Activated CD8-positive, alpha-beta memory T cell treated with anti-CD3 and anti-CD28 coated beads for 48 hours (primary cell): Measurements from ENCODE around the gene LRMDA.

Experiments
- DNase-seq, 3 experiments: peaks; one replicate each; pipeline ENCODE4 v3.0.0-alpha.2; 2020; ENCODE audit warnings: low read depth in 2 of 3, low spot score in 2 of 3

Gene LRMDA

GRCh38 chr10:75935650-75936400 lies 504.4 kb downstream of the LRMDA start:
- DNase-seq, result no peak

GRCh38 chr10:75936841-75937240 lies 505.4 kb downstream of the LRMDA start:
- no peak for DNase-seq

- no peak for DNase-seq
Observed at GRCh38 chr10:75937823-75938222, 506.4 kb downstream of the LRMDA start.

DNA sequence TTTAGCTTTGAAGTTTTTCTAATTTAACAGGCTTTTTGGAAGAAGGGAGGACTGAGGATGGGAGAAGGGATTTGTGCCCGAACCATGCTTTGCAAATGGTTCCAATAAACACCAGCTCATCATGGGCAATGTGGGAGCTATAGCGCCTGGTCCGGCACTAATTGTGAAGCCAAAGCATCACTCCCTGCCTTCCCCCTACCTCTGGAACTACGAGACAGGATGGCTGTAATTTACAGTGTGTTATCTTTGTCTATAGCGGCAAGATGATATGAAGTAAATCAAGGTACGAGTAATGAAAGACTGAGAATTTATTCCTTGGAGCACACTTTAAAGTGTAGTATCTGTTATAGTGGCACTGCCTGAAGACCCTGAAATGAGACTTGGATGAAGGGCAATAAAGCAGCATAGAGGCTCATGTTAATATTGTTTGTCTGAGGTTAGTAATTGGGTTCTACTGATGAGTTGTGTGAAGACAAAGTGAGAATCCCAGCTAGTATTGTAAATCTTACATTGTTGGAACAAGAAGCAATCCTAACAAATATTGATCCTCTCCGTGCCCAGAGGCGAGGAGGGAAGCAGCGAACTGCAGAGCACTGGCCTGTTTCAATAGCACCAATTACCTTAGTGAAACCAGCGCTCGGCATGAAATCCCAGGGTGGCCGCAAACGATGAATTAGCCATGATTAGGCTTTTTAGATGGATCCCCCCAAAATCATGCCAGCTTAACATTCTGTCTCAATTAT lies 507.1 kb downstream of the LRMDA start:
- DNase-seq, result no peak

- DNase-seq, result no peak
Observed at GRCh38 chr10:75939541-75939940, 508.1 kb downstream of the LRMDA start.

DNA sequence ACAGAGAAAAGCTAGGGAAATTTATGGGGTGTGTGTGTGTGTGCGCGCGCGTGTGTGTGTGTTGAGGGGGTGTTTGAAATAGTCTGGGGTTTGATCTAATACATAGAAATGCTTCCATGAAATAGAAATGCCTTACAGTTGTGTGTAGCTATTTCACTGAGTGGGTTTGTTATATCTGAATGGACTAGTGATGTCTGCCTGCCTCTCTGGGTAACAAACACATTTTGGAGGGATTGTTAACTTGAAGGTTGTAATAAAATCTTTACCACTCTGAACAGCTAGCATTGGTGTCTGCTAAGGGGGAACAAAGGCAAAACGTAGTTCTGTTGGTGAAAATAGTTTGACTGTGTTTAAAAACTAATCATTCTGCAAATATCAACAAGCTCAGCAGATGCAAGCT lies 509.3 kb downstream of the LRMDA start:
- DNase-seq, result no peak

- no peak for DNase-seq
Observed at GRCh38 chr10:75941223-75941801, 509.9 kb downstream of the LRMDA start.

GRCh38 chr10:75944061-75944460 lies 512.6 kb downstream of the LRMDA start:
- DNase-seq, result no peak

DNA sequence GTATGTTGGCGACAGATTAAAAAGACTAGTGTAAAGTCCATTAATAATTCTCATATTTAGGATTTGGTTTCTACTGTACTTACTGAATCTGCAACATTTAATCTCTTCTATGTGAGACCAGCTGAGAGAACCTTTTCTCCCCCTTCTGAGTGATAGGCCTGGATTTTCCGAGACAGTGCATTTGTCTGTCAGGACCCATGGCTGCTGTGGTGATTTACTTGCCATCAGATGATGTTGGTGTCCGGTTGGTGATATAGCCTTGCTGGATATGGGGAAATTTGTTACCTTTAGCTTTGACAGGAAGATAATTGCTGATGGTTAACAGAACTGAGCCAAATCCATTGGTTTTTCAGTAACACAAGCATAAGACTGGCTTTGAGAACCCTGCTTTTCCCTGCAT lies 517.2 kb downstream of the LRMDA start:
- DNase-seq, result no peak

DNA sequence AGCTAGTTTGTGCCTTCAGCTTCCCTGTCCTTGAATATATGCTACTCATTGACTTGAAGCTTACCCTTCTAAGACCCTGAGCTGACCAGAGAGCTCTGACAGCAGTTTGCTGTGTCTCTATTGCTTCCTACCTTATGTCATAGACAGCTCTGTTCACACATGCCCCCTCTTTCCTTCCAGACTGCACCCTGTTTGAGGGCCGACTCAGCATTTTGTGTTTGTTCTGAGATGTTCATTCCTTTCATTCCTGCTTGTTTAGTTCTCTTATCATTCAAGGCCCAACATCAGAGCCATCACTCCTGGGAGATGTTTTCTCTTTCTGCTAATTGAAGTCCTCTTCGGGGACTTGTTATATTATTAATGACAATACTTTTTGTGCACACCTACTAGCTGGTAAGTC lies 518.9 kb downstream of the LRMDA start:
- DNase-seq, result no peak

- no peak for DNase-seq
Observed at GRCh38 chr10:75950997-75951589, 519.7 kb downstream of the LRMDA start.

DNA sequence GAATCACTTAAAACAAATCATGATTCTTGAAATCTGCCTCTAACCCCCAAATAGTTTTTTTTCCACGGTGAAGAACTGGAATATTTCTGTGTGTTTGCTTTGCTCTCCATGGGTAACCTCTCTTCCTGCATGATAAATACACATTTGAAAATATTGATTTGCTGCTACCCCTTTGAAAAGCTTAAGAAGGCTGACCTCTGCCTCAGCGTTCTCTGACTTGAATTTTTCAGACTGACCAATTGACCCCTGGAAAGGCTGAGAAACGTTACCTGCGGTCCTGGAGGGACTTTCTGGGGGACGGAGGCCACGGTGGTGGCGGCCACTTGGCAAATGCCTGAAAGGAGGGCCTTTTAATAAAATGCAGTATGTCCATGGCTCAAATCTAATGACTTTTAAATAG lies 520.2 kb downstream of the LRMDA start:
- DNase-seq, result no peak

GRCh38 chr10:75952093-75952492 lies 520.7 kb downstream of the LRMDA start:
- DNase-seq, result no peak

- DNase-seq, result no peak
Observed at GRCh38 chr10:75954486-75954885, 523.1 kb downstream of the LRMDA start.

DNA sequence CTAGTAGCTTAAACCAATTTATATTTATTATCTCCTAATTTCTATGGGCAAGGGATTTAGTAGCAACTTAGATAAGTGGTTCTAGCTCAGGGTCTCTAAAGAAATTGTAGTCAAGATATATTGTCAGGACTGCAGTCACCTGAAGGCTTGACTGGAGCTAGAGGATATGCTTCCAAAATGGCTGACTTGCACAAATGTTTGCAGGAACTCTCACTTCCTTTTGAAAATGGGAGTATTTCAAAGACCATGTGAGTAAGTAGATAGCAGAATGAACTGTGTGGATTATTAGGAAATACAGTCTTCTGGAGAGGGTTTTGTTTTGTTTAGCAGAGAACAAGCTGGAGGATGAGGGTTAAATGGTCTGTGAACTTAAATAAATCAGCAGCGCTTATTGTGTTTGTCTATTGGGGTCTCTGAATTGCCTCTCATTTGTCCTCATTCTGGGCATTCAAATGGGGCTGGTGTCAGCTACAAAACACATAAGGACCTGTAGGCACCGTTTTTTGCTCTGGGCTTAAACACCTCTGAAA lies 524.6 kb downstream of the LRMDA start:
- DNase-seq, result no peak

DNA sequence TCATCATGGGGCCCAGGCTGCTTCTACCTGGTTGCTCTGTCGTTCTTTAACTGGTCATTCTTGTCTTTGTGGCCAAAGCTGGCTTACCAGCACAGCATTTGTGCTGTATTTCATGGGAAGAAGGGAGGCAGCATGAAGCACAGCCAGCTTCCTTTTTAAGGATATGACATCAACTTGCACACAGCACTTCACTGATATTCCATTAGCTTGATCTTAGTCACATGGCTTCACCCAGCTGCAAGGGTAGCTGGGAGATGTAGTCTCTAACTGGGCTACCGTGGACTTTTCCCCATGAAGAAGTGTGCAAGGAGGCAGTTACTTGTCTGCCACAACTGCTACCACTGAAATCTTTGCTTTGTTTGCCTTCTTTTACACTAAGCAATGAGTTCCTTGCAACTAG lies 525.2 kb downstream of the LRMDA start:
- DNase-seq, result no peak

GRCh38 chr10:75957314-75958120 lies 526.1 kb downstream of the LRMDA start:
- no peak for DNase-seq

GRCh38 chr10:75959209-75959608 lies 527.8 kb downstream of the LRMDA start:
- DNase-seq, result no peak

- no peak for DNase-seq
Observed at GRCh38 chr10:75959912-75960311, 528.5 kb downstream of the LRMDA start.

DNA sequence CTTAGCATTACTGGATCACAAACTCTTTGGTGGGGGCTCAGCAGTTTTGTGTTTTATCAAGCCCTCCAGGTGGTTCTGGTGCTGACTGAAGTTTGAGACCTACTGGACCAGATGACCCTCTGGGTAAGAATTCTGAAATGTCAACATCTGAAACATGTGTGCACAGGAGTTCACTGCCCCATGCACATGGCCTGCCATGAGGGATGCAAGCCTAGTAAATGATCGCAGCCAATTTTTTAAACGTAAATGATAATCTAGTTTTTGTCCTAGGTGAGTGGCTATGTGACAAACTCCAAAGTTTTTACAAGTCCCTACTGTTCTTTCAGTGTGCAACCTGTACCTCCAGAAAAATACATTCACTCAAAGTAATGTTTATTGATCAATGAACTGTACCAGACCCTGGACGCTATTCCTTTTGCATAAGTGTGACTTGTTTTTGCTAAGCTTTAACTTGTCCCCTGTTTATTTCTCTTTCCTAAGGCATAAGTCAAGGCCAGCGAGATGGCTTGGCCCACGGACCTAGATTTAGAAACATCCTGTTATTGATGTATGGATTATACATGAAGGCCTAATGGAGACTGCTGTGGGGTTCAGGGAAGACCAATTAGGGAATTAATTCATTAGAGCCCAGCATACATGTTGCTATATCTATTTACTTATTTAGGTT lies 531.1 kb downstream of the LRMDA start:
- no peak for DNase-seq
